Measurements from ENCODE around the gene LAMA2. TPM values are rescaled to one million over a fixed set of nuclear protein-coding genes. Genes with fewer than 3 reads are reported as not detected.

Gene LAMA2
- polyA plus RNA-seq, 5 donors: 28.8 to 67.6 (median 54.6) TPM

- no peak for DNase-seq
Observed at GRCh38 chr6:129488313-129488712, 605.4 kb downstream of the LAMA2 start.

- no peak for DNase-seq
Observed at GRCh38 chr6:129489215-129489765, 606.4 kb downstream of the LAMA2 start.

GRCh38 chr6:129490521-129491255 is 607.8 kb downstream of the LAMA2 start:
- DNase-seq: no peak

- DNase-seq: no peak
Observed at GRCh38 chr6:129491436-129491835, 608.5 kb downstream of the LAMA2 start.

- no peak for DNase-seq
Observed at GRCh38 chr6:129492260-129492659, 609.3 kb downstream of the LAMA2 start.

GRCh38 chr6:129493354-129493902 is 610.5 kb downstream of the LAMA2 start:
- no peak for DNase-seq

- DNase-seq: no peak
Observed at GRCh38 chr6:129494099-129494498, 611.2 kb downstream of the LAMA2 start.

- DNase-seq: no peak
Observed at GRCh38 chr6:129494586-129494985, 611.6 kb downstream of the LAMA2 start.

- no peak for DNase-seq
Observed at GRCh38 chr6:129495652-129496051, 612.7 kb downstream of the LAMA2 start.

GRCh38 chr6:129497481-129498441 is 614.8 kb downstream of the LAMA2 start:
- DNase-seq: no peak

- no peak for DNase-seq
Observed at GRCh38 chr6:129498541-129498940, 615.6 kb downstream of the LAMA2 start.

GRCh38 chr6:129498950-129499842 is 616.3 kb downstream of the LAMA2 start:
- peak in 1 of 2 donors; percentile 36 for DNase-seq

GRCh38 chr6:129499843-129500219 is 616.9 kb downstream of the LAMA2 start:
- DNase-seq: no peak

GRCh38 chr6:129500958-129501739 is 618.2 kb downstream of the LAMA2 start:
- DNase-seq: no peak

- DNase-seq: no peak
Observed at GRCh38 chr6:129501740-129502660, 619.1 kb downstream of the LAMA2 start.

- no peak for DNase-seq
Observed at GRCh38 chr6:129504456-129504855, 621.5 kb downstream of the LAMA2 start.

- DNase-seq: peak in 1 of 2 donors; percentile 12
Observed at GRCh38 chr6:129507059-129507807, 624.3 kb downstream of the LAMA2 start.

GRCh38 chr6:129507846-129508245 is 624.9 kb downstream of the LAMA2 start:
- DNase-seq: no peak

All from right lung (tissue), 5 donors.